ENCODE measurements around the gene PRSS38. TPM values are rescaled to one million over a fixed set of nuclear protein-coding genes. Genes with fewer than 3 reads are reported as not detected.
A peak's percentile ranks its signal among the peaks of the same experiment; 100 is the strongest.

Gene PRSS38
- total and polyA plus RNA-seq, 2 donors from 2014 or later: not detected

- H3K9me3 ChIP-seq (ENCODE audit: control insufficient read depth in 2 of 3, insufficient read depth in 1 of 3, low read length in 3 of 3): no peaks in the 10 kb centered on the region
- no peak for TF ChIP-seq CTCF (IDR thresholded peaks at IDR 0.05; ENCODE audit: borderline replicate concordance, extremely low read depth, insufficient read depth)
- H3K4me3 ChIP-seq (ENCODE audit: low read length in 3 of 3): no peak overlapping the region
- no peaks in the 10 kb centered on the region for H3K36me3 ChIP-seq (ENCODE audit: control insufficient read depth in 2 of 3, insufficient read depth in 3 of 3, low read length in 3 of 3)
- no peak overlapping the region for H3K9ac ChIP-seq (ENCODE audit: low read length in 3 of 3)
- no peak overlapping the region for H3K27ac ChIP-seq (ENCODE audit: low read depth in 2 of 2, low read length in 2 of 2)
- peak in 4 of 5 donors; percentile 24 to 62 (median 48) for DNase-seq
- no peak for FAIRE-seq
- intact Hi-C loops (cut with DNase I): no loop called here
- no peaks in the 10 kb centered on the region for H3K4me1 ChIP-seq (ENCODE audit: control insufficient read depth in 2 of 3, insufficient read depth in 2 of 3, low read depth in 1 of 3, low read length in 3 of 3)
- no peaks in the 10 kb centered on the region for H3K27me3 ChIP-seq (ENCODE audit: control insufficient read depth, insufficient read depth, low read length)
These were observed 77.2 kb downstream of the PRSS38 start for GRCh38 chr1:227892489-227893299.

GRCh38 chr1:227893300-227893948 lies 77.9 kb downstream of the PRSS38 start:
- Histone ChIP-seq H3K9ac (ENCODE audit: low read length in 3 of 3) (no peak overlapping the region), H3K4me3 (ENCODE audit: low read length in 3 of 3) (no peak overlapping the region), H3K36me3 (ENCODE audit: control insufficient read depth in 2 of 3, insufficient read depth in 3 of 3, low read length in 3 of 3) (no peaks in the 10 kb centered on the region), H3K9me3 (ENCODE audit: control insufficient read depth in 2 of 3, insufficient read depth in 1 of 3, low read length in 3 of 3) (no peaks in the 10 kb centered on the region), H3K27ac (ENCODE audit: low read depth in 2 of 2, low read length in 2 of 2) (no peak overlapping the region), H3K27me3 (ENCODE audit: control insufficient read depth, insufficient read depth, low read length) (no peaks in the 10 kb centered on the region), H3K4me1 (ENCODE audit: control insufficient read depth in 2 of 3, insufficient read depth in 2 of 3, low read depth in 1 of 3, low read length in 3 of 3) (no peaks in the 10 kb centered on the region)
- intact Hi-C loops (cut with DNase I): no loop called here
- DNase-seq (peak in 2 of 5 donors; percentile 8 to 74), FAIRE-seq (no peak)
- no peak for TF ChIP-seq CTCF (IDR thresholded peaks at IDR 0.05; ENCODE audit: borderline replicate concordance, extremely low read depth, insufficient read depth)

GRCh38 chr1:227893949-227894721 lies 78.7 kb downstream of the PRSS38 start:
- TF ChIP-seq CTCF (IDR thresholded peaks at IDR 0.05; ENCODE audit: borderline replicate concordance, extremely low read depth, insufficient read depth): no peak
- FAIRE-seq: no peak
- intact Hi-C loops (cut with DNase I): no loop called here
- Histone ChIP-seq H3K27ac (ENCODE audit: low read depth in 2 of 2, low read length in 2 of 2) (no peak overlapping the region), H3K36me3 (ENCODE audit: control insufficient read depth in 2 of 3, insufficient read depth in 3 of 3, low read length in 3 of 3) (no peaks in the 10 kb centered on the region), H3K4me3 (ENCODE audit: low read length in 3 of 3) (no peak overlapping the region), H3K4me1 (ENCODE audit: control insufficient read depth in 2 of 3, insufficient read depth in 2 of 3, low read depth in 1 of 3, low read length in 3 of 3) (no peaks in the 10 kb centered on the region), H3K9me3 (ENCODE audit: control insufficient read depth in 2 of 3, insufficient read depth in 1 of 3, low read length in 3 of 3) (no peaks in the 10 kb centered on the region), H3K9ac (ENCODE audit: low read length in 3 of 3) (no peak overlapping the region), H3K27me3 (ENCODE audit: control insufficient read depth, insufficient read depth, low read length) (no peaks in the 10 kb centered on the region)
- DNase-seq: peak in 2 of 5 donors; percentile 8 to 35
